Astrocyte (in vitro differentiated cells and primary cell): ENCODE results near the gene DNPEP. TPM values are rescaled to one million over a fixed set of nuclear protein-coding genes. Genes with fewer than 3 reads are reported as not detected.

ENCODE experiments used
- DNase-seq: peaks from one replicate; pipeline ENCODE4 v3.0.0-alpha.2; 2010; ENCODE audit warnings: low read depth
- FAIRE-seq: peaks from 2 replicates; lab custom pipeline; 2011; peaks lifted over from hg19 to GRCh38; lab: Jason Lieb, UNC
- H2AFZ ChIP-seq: 2 replicates; pipeline ENCODE4 v1.6.0; 2012; ENCODE audit warnings: low read depth, low read length, inconsistent platforms
- H3K27ac ChIP-seq: 2 replicates; pipeline ENCODE4 v1.5.1; 2011; ENCODE audit warnings: low read depth, low read length, inconsistent platforms
- H3K27me3 ChIP-seq: 2 replicates; pipeline ENCODE4 v1.6.0; 2011; ENCODE audit warnings: low read length, inconsistent platforms; ENCODE audit not compliant: insufficient read depth
- H3K36me3 ChIP-seq: 2 replicates; pipeline ENCODE4 v1.5.1; 2011; ENCODE audit warnings: low read length, inconsistent platforms; ENCODE audit not compliant: insufficient read depth
- H3K4me1 ChIP-seq: 2 replicates; pipeline ENCODE4 v1.5.1; 2011; ENCODE audit warnings: low read length, inconsistent platforms; ENCODE audit not compliant: insufficient read depth
- H3K4me2 ChIP-seq: 2 replicates; pipeline ENCODE4 v1.6.0; 2012; ENCODE audit warnings: low read length, inconsistent platforms
- H3K4me3 ChIP-seq: 2 replicates; pipeline ENCODE4 v1.5.1; 2011; ENCODE audit warnings: low read depth, mild to moderate bottlenecking, low read length, inconsistent platforms; ENCODE audit not compliant: insufficient read depth
- H3K79me2 ChIP-seq: 2 replicates; pipeline ENCODE4 v1.6.0; 2012; ENCODE audit warnings: mild to moderate bottlenecking, low read length, inconsistent platforms; ENCODE audit not compliant: insufficient read depth
- H3K9ac ChIP-seq: 2 replicates; pipeline ENCODE4 v1.6.0; 2012; ENCODE audit warnings: mild to moderate bottlenecking, low read length, inconsistent platforms
- H3K9me3 ChIP-seq: 2 replicates; pipeline ENCODE4 v1.5.1; 2012; ENCODE audit warnings: low read depth, mild to moderate bottlenecking, low read length, inconsistent platforms; ENCODE audit not compliant: insufficient read depth
- H4K20me1 ChIP-seq: 2 replicates; pipeline ENCODE4 v1.6.0; 2012; ENCODE audit warnings: low read length, inconsistent platforms; ENCODE audit not compliant: insufficient read depth
- H3K27ac Mint-ChIP-seq: one replicate; pipeline ENCODE4 v1.8.0; 2021; ENCODE audit warnings: mild to moderate bottlenecking, mixed read lengths; ENCODE audit not compliant: unreplicated experiment
- H3K27me3 Mint-ChIP-seq: one replicate; pipeline ENCODE4 v1.8.0; 2021; ENCODE audit warnings: low read depth, mixed read lengths; ENCODE audit not compliant: unreplicated experiment
- H3K36me3 Mint-ChIP-seq: one replicate; pipeline ENCODE4 v1.8.0; 2021; ENCODE audit warnings: low read depth, mixed read lengths; ENCODE audit not compliant: unreplicated experiment
- H3K4me1 Mint-ChIP-seq: one replicate; pipeline ENCODE4 v1.8.0; 2021; ENCODE audit warnings: low read depth, mixed read lengths; ENCODE audit not compliant: unreplicated experiment
- H3K4me3 Mint-ChIP-seq: one replicate; pipeline ENCODE4 v1.8.0; 2021; ENCODE audit warnings: mild to moderate bottlenecking, moderate library complexity, mixed read lengths; ENCODE audit not compliant: unreplicated experiment
- H3K9me3 Mint-ChIP-seq: one replicate; pipeline ENCODE4 v1.8.0; 2021; ENCODE audit warnings: mild to moderate bottlenecking, mixed read lengths; ENCODE audit not compliant: unreplicated experiment
- EZH2 ChIP-seq: IDR thresholded peaks from 2 replicates; pipeline ENCODE4 v1.6.1; 2012; ENCODE audit warnings: mild to moderate bottlenecking, low read length, inconsistent platforms; ENCODE audit not compliant: insufficient read depth
- total RNA-seq: library from RNA; stranded (reverse); gene quantifications from 2 replicates; pipeline ENCODE4 v1.2.1, GENCODE V29; 2021
- TF ChIP-seq, protein P1 (sequence below): IDR thresholded peaks from 2 replicates; pipeline ENCODE4 v1.5.1; 2011; ENCODE audit warnings: low read depth, mild to moderate bottlenecking, inconsistent platforms, low read length, moderate library complexity; ENCODE audit not compliant: insufficient read depth

DNPEP gene
- total RNA-seq, 1 donor from 2014 or later, result 53.9 TPM

DNA sequence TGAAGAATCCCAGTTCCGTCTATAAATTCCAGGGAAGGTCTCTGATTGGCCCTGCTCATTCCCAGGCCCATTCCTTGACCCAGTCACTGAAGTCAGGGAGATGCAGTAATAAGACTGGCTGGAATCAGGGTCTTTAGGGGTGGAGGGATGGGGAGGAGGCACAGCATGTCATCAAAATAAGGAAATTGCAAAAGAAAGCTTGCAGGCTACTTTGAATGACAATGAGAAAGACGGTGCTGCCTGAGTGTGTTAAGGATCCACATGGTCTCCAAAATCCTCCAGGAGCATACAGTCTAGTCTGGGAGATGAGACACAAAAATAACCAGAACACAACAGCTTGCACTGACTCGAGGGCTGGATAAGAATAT, 28.5 kb upstream of the DNPEP start:
- no peak overlapping the region for H3K4me3 ChIP-seq
- Mint-ChIP-seq H3K27me3 (peaks cover 18% of the 10 kb centered on the region), H3K4me3 (no peak overlapping the region), H3K36me3 (no peaks in the 10 kb centered on the region), H3K27ac (no peak overlapping the region), H3K4me1 (peaks cover 6% of the 10 kb centered on the region), H3K9me3 (peaks cover 8% of the 10 kb centered on the region)
- H3K9me3 ChIP-seq, result no peaks in the 10 kb centered on the region
- no peak overlapping the region for H2AFZ ChIP-seq
- no peak overlapping the region for H3K9ac ChIP-seq
- H3K4me2 ChIP-seq, result no peak overlapping the region
- no peak for DNase-seq
- no peak overlapping the region for H3K27ac ChIP-seq
- H4K20me1 ChIP-seq, result no peaks in the 10 kb centered on the region
- H3K4me1 ChIP-seq, result peaks cover 17% of the 10 kb centered on the region
- H3K36me3 ChIP-seq, result no peaks in the 10 kb centered on the region
- TF ChIP-seq, protein P1, sequence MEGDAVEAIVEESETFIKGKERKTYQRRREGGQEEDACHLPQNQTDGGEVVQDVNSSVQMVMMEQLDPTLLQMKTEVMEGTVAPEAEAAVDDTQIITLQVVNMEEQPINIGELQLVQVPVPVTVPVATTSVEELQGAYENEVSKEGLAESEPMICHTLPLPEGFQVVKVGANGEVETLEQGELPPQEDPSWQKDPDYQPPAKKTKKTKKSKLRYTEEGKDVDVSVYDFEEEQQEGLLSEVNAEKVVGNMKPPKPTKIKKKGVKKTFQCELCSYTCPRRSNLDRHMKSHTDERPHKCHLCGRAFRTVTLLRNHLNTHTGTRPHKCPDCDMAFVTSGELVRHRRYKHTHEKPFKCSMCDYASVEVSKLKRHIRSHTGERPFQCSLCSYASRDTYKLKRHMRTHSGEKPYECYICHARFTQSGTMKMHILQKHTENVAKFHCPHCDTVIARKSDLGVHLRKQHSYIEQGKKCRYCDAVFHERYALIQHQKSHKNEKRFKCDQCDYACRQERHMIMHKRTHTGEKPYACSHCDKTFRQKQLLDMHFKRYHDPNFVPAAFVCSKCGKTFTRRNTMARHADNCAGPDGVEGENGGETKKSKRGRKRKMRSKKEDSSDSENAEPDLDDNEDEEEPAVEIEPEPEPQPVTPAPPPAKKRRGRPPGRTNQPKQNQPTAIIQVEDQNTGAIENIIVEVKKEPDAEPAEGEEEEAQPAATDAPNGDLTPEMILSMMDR, result no peak
- TF ChIP-seq EZH2, result no peak
- H3K27me3 ChIP-seq, result peaks cover 3% of the 10 kb centered on the region
- FAIRE-seq, result no peak
- H3K79me2 ChIP-seq, result no peaks in the 10 kb centered on the region

DNA sequence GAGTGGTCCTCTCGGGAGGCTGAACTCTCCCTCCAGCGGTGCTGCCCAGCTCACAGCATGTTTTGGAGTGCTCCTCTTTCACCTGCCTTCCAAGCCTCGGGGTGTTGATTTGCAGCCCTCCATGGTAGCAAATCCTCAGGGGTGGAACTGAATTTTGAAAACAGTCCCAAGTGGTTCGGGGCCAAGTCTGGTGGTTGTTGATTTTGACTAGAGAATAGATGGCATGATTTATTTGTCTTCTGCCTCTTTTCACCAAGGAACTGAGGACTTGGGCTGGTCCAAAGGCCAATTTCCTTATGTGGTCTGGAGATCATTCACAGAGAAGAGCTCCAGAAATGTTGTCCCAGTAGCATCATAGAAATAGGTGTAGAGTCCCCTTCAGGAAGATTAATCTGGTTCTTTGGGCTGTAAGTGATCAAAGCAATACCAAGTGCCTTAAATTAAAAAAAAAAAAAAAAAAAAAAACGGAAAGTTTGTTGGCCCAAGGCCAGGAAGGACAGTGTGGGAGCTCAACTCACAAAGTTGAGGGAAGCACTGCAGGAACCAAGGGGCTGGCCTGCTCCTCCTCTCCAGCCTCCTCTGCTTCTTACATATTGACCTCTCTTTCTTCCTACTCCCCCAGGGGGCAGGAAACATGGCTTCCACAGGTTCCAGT, 28.0 kb upstream of the DNPEP start:
- Histone ChIP-seq H3K36me3 (no peaks in the 10 kb centered on the region), H3K9me3 (no peaks in the 10 kb centered on the region), H3K79me2 (no peaks in the 10 kb centered on the region), H3K4me2 (no peak overlapping the region), H3K27me3 (peaks cover 3% of the 10 kb centered on the region), H3K27ac (no peak overlapping the region), H2AFZ (no peak overlapping the region), H3K4me1 (peaks cover 17% of the 10 kb centered on the region), H3K9ac (no peak overlapping the region), H3K4me3 (no peak overlapping the region), H4K20me1 (no peaks in the 10 kb centered on the region)
- no peak overlapping the region for H3K27ac Mint-ChIP-seq
- no peak for DNase-seq
- TF ChIP-seq, protein P1, result no peak
- no peak for TF ChIP-seq EZH2
- H3K4me1 Mint-ChIP-seq, result peaks cover 6% of the 10 kb centered on the region
- H3K9me3 Mint-ChIP-seq, result peaks cover 8% of the 10 kb centered on the region
- FAIRE-seq, result no peak
- no peak overlapping the region for H3K4me3 Mint-ChIP-seq
- H3K27me3 Mint-ChIP-seq, result peaks cover 18% of the 10 kb centered on the region
- H3K36me3 Mint-ChIP-seq, result no peaks in the 10 kb centered on the region

DNA sequence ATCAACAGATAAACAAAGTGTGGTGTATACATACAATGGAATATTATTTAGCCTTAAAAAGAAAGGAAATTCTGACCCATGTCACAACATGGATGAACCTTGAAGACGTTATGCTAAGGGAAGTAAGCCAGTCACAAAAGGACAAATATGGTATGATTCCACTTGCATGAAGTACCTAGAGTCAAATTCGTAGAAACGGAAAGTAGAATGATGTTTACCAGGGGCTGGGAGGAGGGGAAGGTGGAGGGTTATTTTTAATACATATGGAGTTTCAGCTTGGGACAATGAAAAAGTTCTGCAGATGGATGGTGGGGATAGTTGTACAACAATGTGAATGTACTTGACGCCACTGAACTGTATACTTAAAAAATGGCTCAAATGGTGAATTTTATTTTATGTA, 27.1 kb upstream of the DNPEP start:
- Histone ChIP-seq H3K27me3 (peaks cover 3% of the 10 kb centered on the region), H3K9ac (no peak overlapping the region), H3K4me2 (no peak overlapping the region), H3K4me3 (no peak overlapping the region), H3K4me1 (peaks cover 17% of the 10 kb centered on the region), H4K20me1 (no peaks in the 10 kb centered on the region), H2AFZ (no peak overlapping the region), H3K36me3 (no peaks in the 10 kb centered on the region), H3K27ac (no peak overlapping the region), H3K9me3 (no peaks in the 10 kb centered on the region), H3K79me2 (no peaks in the 10 kb centered on the region)
- H3K36me3 Mint-ChIP-seq, result no peaks in the 10 kb centered on the region
- FAIRE-seq, result no peak
- no peak overlapping the region for H3K27ac Mint-ChIP-seq
- peaks cover 4% of the 10 kb centered on the region for H3K4me1 Mint-ChIP-seq
- no peak for DNase-seq
- TF ChIP-seq, protein P1, result no peak
- no peak for TF ChIP-seq EZH2
- H3K9me3 Mint-ChIP-seq, result peaks cover 8% of the 10 kb centered on the region
- H3K4me3 Mint-ChIP-seq, result no peak overlapping the region
- H3K27me3 Mint-ChIP-seq, result peaks cover 11% of the 10 kb centered on the region
